Brain microvascular endothelial cell (primary cell): Measurements from ENCODE around the gene AEN.

ENCODE experiments used
- DNase-seq: peaks from one replicate; pipeline ENCODE4 v3.0.0-alpha.2; 2020
- H3K27ac ChIP-seq: fragments of 250-450 bp; sonication (Bioruptor Pico); 2 replicates; pipeline ENCODE4 v1.5.1; 2020; ENCODE audit warnings: mild to moderate bottlenecking, moderate library complexity
- H3K27me3 ChIP-seq: fragments of 250-450 bp; sonication (Bioruptor Pico); replicated peaks from 2 replicates; pipeline ENCODE4 v1.5.1; 2020; ENCODE audit warnings: mild to moderate bottlenecking
- H3K36me3 ChIP-seq: fragments of 250-450 bp; sonication (Bioruptor Pico); replicated peaks from 2 replicates; pipeline ENCODE4 v1.5.1; 2020; ENCODE audit warnings: mild to moderate bottlenecking
- H3K4me3 ChIP-seq: 2 replicates; pipeline ENCODE4 v1.5.1; 2011; ENCODE audit warnings: low read depth, mild to moderate bottlenecking, control low read depth, low read length, moderate library complexity
- in situ Hi-C: cut with HindIII; loops from 2 replicates; pipeline ENCODE4 v1.10.0; 2017; ENCODE audit warnings: low sequenced_read_pairs, low pct_ligation_motif_present
- TF ChIP-seq, protein P1 (sequence below): IDR thresholded peaks from 2 replicates; pipeline ENCODE4 v1.5.1; 2011; ENCODE audit warnings: low read depth, mild to moderate bottlenecking, moderate library complexity, low read length, control low read depth, inconsistent platforms; ENCODE audit errors: missing control alignments

Gene AEN

DNA sequence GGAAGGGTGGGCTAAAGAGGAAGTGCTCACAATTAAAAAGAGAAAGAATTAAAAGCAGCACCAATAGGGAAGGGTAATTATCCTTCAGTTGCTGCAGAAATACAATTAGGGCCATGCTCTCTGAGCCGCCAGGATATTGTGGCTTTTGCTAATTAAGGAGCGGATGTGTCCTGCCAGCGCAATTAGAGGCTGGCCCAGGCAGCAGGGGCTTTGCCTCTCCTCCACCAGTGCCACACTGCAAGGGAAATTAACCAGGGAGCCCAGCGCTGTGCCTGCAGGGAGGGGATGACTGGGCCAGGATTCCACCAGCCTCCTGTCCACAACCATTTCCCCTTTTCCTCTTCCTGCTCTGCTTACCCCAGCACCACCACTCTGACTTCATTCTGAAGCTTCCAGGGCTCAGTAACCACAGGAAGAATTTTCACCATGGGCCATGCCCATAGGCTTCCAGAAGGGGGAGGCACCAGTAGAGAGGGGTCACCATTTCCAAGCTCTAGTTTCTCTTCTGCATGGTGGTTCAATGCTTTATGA, 10.4 kb upstream of the AEN start:
- Histone ChIP-seq H3K36me3 (no peaks in the 10 kb centered on the region), H3K27me3 (peaks cover 24% of the 10 kb centered on the region), H3K27ac (no peak overlapping the region), H3K4me3 (no peak overlapping the region)
- TF ChIP-seq, protein P1, sequence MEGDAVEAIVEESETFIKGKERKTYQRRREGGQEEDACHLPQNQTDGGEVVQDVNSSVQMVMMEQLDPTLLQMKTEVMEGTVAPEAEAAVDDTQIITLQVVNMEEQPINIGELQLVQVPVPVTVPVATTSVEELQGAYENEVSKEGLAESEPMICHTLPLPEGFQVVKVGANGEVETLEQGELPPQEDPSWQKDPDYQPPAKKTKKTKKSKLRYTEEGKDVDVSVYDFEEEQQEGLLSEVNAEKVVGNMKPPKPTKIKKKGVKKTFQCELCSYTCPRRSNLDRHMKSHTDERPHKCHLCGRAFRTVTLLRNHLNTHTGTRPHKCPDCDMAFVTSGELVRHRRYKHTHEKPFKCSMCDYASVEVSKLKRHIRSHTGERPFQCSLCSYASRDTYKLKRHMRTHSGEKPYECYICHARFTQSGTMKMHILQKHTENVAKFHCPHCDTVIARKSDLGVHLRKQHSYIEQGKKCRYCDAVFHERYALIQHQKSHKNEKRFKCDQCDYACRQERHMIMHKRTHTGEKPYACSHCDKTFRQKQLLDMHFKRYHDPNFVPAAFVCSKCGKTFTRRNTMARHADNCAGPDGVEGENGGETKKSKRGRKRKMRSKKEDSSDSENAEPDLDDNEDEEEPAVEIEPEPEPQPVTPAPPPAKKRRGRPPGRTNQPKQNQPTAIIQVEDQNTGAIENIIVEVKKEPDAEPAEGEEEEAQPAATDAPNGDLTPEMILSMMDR, result peak; percentile 40
- in situ Hi-C loops, result no loop called here
- DNase-seq, result no peak

DNA sequence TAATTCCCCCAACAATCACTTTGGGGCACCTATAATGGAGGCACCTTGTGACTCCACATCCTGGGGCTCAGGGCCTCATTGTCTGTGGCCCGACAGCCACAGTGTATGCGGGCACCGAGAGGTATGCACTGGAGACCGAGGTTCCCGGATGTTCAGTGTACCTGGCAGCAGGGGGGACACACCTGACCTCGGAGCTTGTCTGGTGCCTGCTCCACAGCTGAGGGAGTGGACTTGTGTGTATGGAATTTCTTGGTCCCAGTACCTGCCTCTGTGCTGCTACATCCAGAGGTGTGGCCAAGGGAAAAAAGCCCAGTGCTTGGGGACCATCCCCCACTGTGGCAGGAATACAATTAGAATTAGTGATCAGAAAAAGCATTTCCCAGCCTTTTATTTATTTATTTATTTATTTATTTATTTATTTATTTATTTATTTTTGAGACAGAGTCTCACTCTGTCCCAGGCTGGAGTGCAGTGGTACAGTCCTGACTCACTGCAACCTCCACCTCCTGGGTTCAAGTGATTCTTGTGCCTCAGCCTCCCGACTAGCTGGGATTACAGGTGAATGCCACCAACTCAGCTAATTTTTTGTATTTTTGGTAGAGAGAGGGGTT, 8.8 kb upstream of the AEN start:
- TF ChIP-seq, protein P1, result no peak
- Histone ChIP-seq H3K4me3 (no peak overlapping the region), H3K27me3 (peaks cover 9% of the 10 kb centered on the region), H3K36me3 (no peaks in the 10 kb centered on the region), H3K27ac (no peak overlapping the region)
- in situ Hi-C loops, result no loop called here
- DNase-seq, result no peak

DNA sequence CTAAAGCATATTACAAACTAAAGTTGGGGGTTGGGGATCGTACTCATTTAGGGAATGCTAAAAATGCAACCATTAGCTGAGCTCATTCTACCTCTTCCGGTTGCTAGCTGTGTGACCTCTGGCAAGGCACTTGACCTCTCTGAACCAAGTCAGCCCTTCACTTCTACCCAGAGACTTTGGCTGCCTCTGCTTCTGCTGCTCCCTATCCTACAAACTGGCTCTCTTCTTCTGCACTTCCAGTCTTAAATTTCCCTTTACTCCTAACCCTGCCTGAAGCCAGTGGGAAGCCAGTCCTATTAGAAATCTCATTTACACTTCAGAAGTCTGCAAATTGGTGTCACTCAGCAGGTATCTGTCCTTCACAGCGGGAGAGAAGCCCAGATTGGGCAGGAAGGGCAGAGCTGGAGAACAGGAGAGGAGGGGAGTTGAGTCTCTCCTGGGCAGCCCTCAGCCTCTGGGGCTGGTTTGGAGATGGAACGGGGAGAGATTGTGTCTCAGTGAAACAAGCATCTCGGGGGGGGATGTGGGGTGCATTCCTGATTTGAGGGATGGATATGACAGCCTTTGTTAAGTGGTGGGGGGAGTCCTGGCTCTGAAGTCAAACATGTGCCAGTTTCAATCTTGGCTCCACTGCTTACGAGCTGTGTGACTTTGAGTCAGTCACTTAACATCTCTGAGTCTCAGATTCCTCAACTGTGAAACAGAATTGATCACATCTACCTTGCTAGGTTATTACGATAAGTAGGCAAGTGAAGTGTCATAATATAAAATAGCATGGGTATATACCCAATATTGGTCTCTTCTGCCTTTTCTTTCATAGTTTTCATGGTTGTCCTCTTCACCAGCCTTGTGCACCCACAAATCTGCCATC, 7.8 kb upstream of the AEN start:
- Histone ChIP-seq H3K36me3 (no peaks in the 10 kb centered on the region), H3K27ac (no peak overlapping the region), H3K27me3 (peaks cover 2% of the 10 kb centered on the region), H3K4me3 (no peak overlapping the region)
- in situ Hi-C loops, result no loop called here
- TF ChIP-seq, protein P1, result no peak
- DNase-seq, result no peak

DNA sequence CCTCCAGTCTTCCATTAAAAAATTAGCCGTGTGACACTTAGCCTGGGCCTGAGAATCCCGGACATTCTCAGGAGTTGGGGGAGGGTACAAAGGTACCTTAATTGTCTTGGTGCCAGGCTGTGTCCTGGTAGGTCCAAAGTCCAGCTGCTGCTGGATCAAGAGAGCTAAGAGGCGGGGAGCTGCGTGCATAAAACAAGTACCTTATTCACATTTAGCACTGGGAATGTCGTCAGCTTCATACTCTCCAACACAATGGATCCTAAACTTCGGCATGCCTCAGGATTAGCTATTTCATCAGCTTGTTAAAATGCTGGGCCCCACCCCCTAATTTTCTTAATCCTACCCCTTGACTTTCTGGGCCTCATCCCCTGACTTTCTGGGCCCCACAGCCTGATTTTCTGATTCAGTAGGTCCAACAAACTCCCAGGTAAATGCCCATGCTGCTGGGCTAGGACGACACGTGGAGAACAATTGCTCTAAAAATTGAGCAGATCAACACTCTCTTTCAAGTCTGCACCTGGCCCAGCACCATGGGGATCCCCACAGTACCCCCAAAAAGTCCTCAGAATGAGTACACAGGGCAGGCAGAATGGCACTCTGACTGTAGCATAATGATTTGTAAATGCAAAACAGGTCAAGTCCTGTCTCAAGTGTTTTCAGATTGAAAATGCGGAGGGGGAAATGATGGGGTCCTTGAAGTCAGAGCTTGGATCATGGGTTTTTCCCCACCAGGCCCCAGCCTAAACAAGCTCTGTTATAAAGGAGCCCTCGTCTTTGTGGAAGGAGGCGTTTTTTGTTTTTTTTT, 5.6 kb upstream of the AEN start:
- DNase-seq, result no peak
- Histone ChIP-seq H3K27me3 (no peaks in the 10 kb centered on the region), H3K27ac (no peak overlapping the region), H3K4me3 (no peak overlapping the region), H3K36me3 (no peaks in the 10 kb centered on the region)
- in situ Hi-C loops, result no loop called here
- TF ChIP-seq, protein P1, result no peak

DNA sequence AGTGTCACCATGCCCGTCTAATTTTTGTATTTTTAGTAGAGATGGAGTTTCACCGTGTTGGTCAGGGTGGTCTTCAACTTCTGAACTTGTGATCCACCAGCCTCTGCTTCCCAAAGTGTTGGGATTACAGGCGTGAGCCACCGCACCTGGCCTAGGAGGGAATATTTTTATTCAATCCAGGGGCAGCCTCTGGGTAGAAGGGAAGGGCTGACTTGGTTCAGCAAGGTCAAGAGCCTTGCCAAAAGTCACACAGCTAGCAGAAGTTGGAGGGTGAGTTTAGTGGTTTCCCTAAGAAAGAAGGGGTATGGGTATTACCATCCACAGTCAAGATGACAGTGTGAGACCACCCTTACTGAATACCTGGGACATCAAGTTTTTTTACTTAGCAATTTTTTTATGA, 4.9 kb upstream of the AEN start:
- no peaks in the 10 kb centered on the region for H3K27me3 ChIP-seq
- TF ChIP-seq, protein P1, result no peak
- no peaks in the 10 kb centered on the region for H3K36me3 ChIP-seq
- no peak overlapping the region for H3K27ac ChIP-seq
- no peak overlapping the region for H3K4me3 ChIP-seq
- DNase-seq, result no peak
- in situ Hi-C loops, result no loop called here
